NT2/D1 (cell line): ENCODE measurements around the gene LOXHD1.

Experiments used
- DNase-seq: peaks from one replicate; pipeline ENCODE4 v3.0.0-alpha.2; 2011; ENCODE audit warnings: low read depth, low spot score
- H3K27me3 ChIP-seq: 2 replicates; pipeline ENCODE4 v1.6.0; 2011; ENCODE audit warnings: mild to moderate bottlenecking; ENCODE audit not compliant: insufficient read length, insufficient read depth
- H3K36me3 ChIP-seq: 2 replicates; pipeline ENCODE4 v1.6.1; 2011; ENCODE audit warnings: mild to moderate bottlenecking, low read length, mixed read lengths; ENCODE audit not compliant: insufficient read depth, insufficient read length
- H3K4me1 ChIP-seq: 2 replicates; pipeline ENCODE4 v1.5.1; 2011; ENCODE audit not compliant: insufficient read depth, insufficient read length
- H3K4me3 ChIP-seq: 2 replicates; pipeline ENCODE4 v1.5.1; 2011; ENCODE audit warnings: low read depth; ENCODE audit not compliant: insufficient read length
- H3K9ac ChIP-seq: 2 replicates; pipeline ENCODE4 v1.6.0; 2011; ENCODE audit warnings: low read depth; ENCODE audit not compliant: insufficient read length
- H3K9me3 ChIP-seq: 2 replicates; pipeline ENCODE4 v1.5.1; 2011; ENCODE audit warnings: mild to moderate bottlenecking, low read length; ENCODE audit not compliant: insufficient read depth
- SUZ12 ChIP-seq: IDR thresholded peaks from 2 replicates; pipeline ENCODE4 v1.6.1; 2011; ENCODE audit not compliant: insufficient read length, insufficient read depth; ENCODE audit errors: extremely low read depth
- YY1 ChIP-seq: IDR thresholded peaks from 2 replicates; pipeline ENCODE4 v1.6.1; 2011; ENCODE audit not compliant: insufficient read length, insufficient read depth
- ZNF274 ChIP-seq: IDR thresholded peaks from 2 replicates; pipeline ENCODE4 v1.6.1; 2011; ENCODE audit warnings: mild to moderate bottlenecking, low read depth, low read length

LOXHD1 gene

DNA sequence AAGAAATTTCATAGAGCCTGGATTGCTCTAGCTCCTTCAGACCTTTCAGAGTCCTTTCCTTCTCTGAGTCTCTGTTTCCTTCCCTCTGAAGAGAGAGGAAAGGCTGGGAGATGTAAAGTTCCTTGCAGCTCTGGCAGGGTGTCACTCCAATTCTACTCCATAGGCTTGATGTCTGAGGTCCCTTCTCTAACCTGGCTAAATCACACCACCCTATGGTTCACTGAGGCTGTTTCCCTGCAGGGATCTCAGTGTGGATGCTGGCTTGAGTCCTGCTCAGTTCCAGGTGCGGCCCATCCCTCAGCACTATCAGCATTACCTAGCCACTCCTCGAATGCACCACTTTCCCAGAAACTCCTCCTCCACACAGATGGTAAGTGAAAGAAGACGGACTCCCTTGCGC, 209.7 kb downstream of the LOXHD1 start:
- TF ChIP-seq SUZ12: no peak
- TF ChIP-seq ZNF274: no peak
- TF ChIP-seq YY1: no peak
- Histone ChIP-seq H3K9me3 (peaks cover 34% of the 10 kb centered on the region), H3K9ac (no peak overlapping the region), H3K4me1 (peaks cover 3% of the 10 kb centered on the region), H3K27me3 (no peaks in the 10 kb centered on the region), H3K36me3 (no peaks in the 10 kb centered on the region), H3K4me3 (no peak overlapping the region)
- DNase-seq: no peak

DNA sequence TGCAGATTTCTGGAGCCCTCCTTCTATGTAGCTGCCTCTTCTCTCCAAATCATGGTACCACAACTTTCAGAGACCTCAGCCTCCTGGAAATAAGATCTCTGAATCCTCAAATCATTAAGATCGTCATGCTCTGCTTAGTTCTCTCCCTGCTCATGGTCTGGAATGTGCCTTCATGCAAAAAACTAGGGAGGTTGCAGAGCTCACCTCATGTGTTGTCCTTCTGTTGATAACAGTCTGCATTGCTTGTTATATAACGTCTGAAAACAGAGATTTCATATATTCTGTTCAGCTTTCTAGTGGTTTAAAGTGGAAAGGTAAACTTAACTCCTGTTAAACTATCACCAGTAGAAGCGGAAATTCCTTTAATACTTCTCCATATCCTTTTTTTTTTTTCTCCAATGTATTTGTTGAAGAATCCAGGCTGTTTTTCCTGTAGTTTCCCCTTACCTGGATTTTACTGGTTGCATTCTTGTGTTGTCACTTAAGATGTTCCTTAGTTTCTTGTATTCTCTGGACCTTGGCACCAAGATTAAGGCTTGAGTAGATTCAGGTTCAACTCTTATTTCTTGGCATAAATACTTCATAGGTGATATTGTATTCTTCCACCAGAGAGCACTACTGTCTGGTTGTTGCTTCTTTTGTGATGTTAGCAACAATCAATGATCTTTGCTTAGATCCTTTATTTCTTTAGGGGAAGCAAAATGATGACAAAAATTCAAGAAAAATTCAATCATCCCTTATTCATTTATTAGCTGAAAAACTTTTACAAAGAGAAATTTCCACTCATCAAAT, 211.3 kb downstream of the LOXHD1 start:
- no peak for DNase-seq
- Histone ChIP-seq H3K36me3 (no peaks in the 10 kb centered on the region), H3K27me3 (no peaks in the 10 kb centered on the region), H3K4me3 (no peak overlapping the region), H3K9ac (no peak overlapping the region), H3K4me1 (peaks cover 3% of the 10 kb centered on the region), H3K9me3 (peaks cover 20% of the 10 kb centered on the region)
- TF ChIP-seq SUZ12: no peak
- TF ChIP-seq YY1: no peak
- no peak for TF ChIP-seq ZNF274

- Histone ChIP-seq H3K27me3 (no peaks in the 10 kb centered on the region), H3K9me3 (no peaks in the 10 kb centered on the region), H3K36me3 (no peaks in the 10 kb centered on the region), H3K4me3 (no peak overlapping the region), H3K4me1 (no peaks in the 10 kb centered on the region), H3K9ac (no peak overlapping the region)
- TF ChIP-seq SUZ12 (no peak), ZNF274 (no peak), YY1 (no peak)
- no peak for DNase-seq
Observed at GRCh38 chr18:46439037-46439436, 218.0 kb downstream of the LOXHD1 start.

DNA sequence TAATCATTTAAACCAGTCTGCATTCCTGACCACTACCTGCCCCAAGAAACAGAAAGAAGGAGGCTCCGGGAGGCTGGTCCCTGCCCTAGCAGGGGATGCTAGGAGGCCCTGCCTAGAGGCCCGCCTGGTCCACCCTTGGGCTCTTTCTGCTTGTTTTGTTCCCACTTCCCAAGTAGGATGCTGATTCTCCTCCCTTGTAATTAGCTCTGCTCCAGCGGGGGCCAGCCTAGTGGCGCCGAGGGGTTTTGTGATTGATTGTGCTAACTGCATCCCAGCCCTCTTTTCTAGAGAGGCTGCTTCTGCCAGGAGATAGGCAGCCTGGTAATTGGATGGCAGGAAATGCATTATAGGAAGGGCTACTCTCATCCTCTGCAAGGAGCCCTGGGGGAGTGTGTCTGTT, 220.0 kb downstream of the LOXHD1 start:
- no peak overlapping the region for H3K9ac ChIP-seq
- H3K27me3 ChIP-seq: no peaks in the 10 kb centered on the region
- H3K4me3 ChIP-seq: no peak overlapping the region
- peaks cover 3% of the 10 kb centered on the region for H3K4me1 ChIP-seq
- no peak for TF ChIP-seq SUZ12
- TF ChIP-seq ZNF274: no peak
- TF ChIP-seq YY1: no peak
- H3K9me3 ChIP-seq: no peaks in the 10 kb centered on the region
- H3K36me3 ChIP-seq: no peaks in the 10 kb centered on the region
- DNase-seq: no peak

DNA sequence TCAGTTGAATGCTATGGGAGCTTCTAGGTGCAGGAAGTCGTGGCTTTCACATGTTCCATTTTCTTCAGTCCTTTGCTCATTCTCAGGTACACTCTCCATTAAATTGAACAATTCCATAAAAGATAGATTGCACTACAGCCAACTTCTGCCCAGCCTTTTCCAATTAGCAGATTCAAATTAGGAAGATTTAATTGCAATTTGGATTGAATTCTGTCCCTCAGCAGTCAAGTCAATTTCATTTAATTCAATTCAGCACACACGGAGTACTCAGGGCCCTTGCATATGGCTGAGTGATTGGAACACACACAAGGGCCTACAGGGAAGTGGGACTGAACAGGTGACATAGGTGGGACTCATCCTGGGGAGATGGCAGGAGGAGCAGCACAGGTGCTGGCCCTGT, 220.4 kb downstream of the LOXHD1 start:
- no peak for DNase-seq
- Histone ChIP-seq H3K4me3 (no peak overlapping the region), H3K9me3 (no peaks in the 10 kb centered on the region), H3K9ac (no peak overlapping the region), H3K27me3 (no peaks in the 10 kb centered on the region), H3K36me3 (no peaks in the 10 kb centered on the region), H3K4me1 (peaks cover 3% of the 10 kb centered on the region)
- TF ChIP-seq YY1 (no peak), SUZ12 (no peak), ZNF274 (no peak)

DNA sequence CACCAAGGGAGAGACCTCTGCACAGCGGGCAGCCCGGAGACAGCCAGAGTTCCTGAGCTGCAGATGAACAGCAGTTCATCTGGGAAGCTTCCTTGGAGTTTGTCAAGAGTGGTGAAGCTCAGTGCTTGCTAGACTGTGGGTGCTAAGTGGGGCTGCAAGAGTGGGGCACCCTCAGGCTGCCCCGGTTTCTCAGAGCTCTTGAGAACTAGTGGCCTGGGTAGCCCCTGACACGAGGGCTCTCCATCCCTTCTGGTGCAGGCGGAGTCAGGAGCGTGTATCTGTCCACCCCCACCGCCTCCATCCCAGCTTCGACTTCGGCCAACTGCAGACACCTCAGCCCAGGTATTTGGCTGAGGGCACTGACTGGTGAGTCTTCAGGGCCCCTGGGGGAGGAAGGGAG, 222.0 kb downstream of the LOXHD1 start:
- DNase-seq: no peak
- no peak for TF ChIP-seq YY1
- no peak for TF ChIP-seq SUZ12
- no peak for TF ChIP-seq ZNF274
- Histone ChIP-seq H3K4me1 (peaks cover 5% of the 10 kb centered on the region), H3K9me3 (no peaks in the 10 kb centered on the region), H3K4me3 (no peak overlapping the region), H3K36me3 (no peaks in the 10 kb centered on the region), H3K27me3 (no peaks in the 10 kb centered on the region), H3K9ac (no peak overlapping the region)

GRCh38 chr18:46434629-46435028, 222.4 kb downstream of the LOXHD1 start:
- Histone ChIP-seq H3K9ac (no peak overlapping the region), H3K4me3 (no peak overlapping the region), H3K36me3 (no peaks in the 10 kb centered on the region), H3K27me3 (no peaks in the 10 kb centered on the region), H3K9me3 (no peaks in the 10 kb centered on the region), H3K4me1 (peaks cover 5% of the 10 kb centered on the region)
- TF ChIP-seq SUZ12 (no peak), ZNF274 (no peak), YY1 (no peak)
- DNase-seq: no peak
